Astrocyte (in vitro differentiated cells and primary cell): Measurements from ENCODE around the gene ADCY5. TPM values are rescaled to one million over a fixed set of nuclear protein-coding genes. Genes with fewer than 3 reads are reported as not detected.

Source experiments
- DNase-seq: peaks from one replicate; pipeline ENCODE4 v3.0.0-alpha.2; 2010; ENCODE audit warnings: low read depth
- FAIRE-seq: peaks from 2 replicates; lab custom pipeline; 2011; peaks lifted over from hg19 to GRCh38; lab: Jason Lieb, UNC
- H2AFZ ChIP-seq: 2 replicates; pipeline ENCODE4 v1.6.0; 2012; ENCODE audit warnings: low read depth, low read length, inconsistent platforms
- H3K27ac ChIP-seq: 2 replicates; pipeline ENCODE4 v1.5.1; 2011; ENCODE audit warnings: low read depth, low read length, inconsistent platforms
- H3K27me3 ChIP-seq: 2 replicates; pipeline ENCODE4 v1.6.0; 2011; ENCODE audit warnings: low read length, inconsistent platforms; ENCODE audit not compliant: insufficient read depth
- H3K36me3 ChIP-seq: 2 replicates; pipeline ENCODE4 v1.5.1; 2011; ENCODE audit warnings: low read length, inconsistent platforms; ENCODE audit not compliant: insufficient read depth
- H3K4me1 ChIP-seq: 2 replicates; pipeline ENCODE4 v1.5.1; 2011; ENCODE audit warnings: low read length, inconsistent platforms; ENCODE audit not compliant: insufficient read depth
- H3K4me2 ChIP-seq: 2 replicates; pipeline ENCODE4 v1.6.0; 2012; ENCODE audit warnings: low read length, inconsistent platforms
- H3K4me3 ChIP-seq: 2 replicates; pipeline ENCODE4 v1.5.1; 2011; ENCODE audit warnings: low read depth, mild to moderate bottlenecking, low read length, inconsistent platforms; ENCODE audit not compliant: insufficient read depth
- H3K79me2 ChIP-seq: 2 replicates; pipeline ENCODE4 v1.6.0; 2012; ENCODE audit warnings: mild to moderate bottlenecking, low read length, inconsistent platforms; ENCODE audit not compliant: insufficient read depth
- H3K9ac ChIP-seq: 2 replicates; pipeline ENCODE4 v1.6.0; 2012; ENCODE audit warnings: mild to moderate bottlenecking, low read length, inconsistent platforms
- H3K9me3 ChIP-seq: 2 replicates; pipeline ENCODE4 v1.5.1; 2012; ENCODE audit warnings: low read depth, mild to moderate bottlenecking, low read length, inconsistent platforms; ENCODE audit not compliant: insufficient read depth
- H4K20me1 ChIP-seq: 2 replicates; pipeline ENCODE4 v1.6.0; 2012; ENCODE audit warnings: low read length, inconsistent platforms; ENCODE audit not compliant: insufficient read depth
- H3K27ac Mint-ChIP-seq: one replicate; pipeline ENCODE4 v1.8.0; 2021; ENCODE audit warnings: mild to moderate bottlenecking, mixed read lengths; ENCODE audit not compliant: unreplicated experiment
- H3K27me3 Mint-ChIP-seq: one replicate; pipeline ENCODE4 v1.8.0; 2021; ENCODE audit warnings: low read depth, mixed read lengths; ENCODE audit not compliant: unreplicated experiment
- H3K36me3 Mint-ChIP-seq: one replicate; pipeline ENCODE4 v1.8.0; 2021; ENCODE audit warnings: low read depth, mixed read lengths; ENCODE audit not compliant: unreplicated experiment
- H3K4me1 Mint-ChIP-seq: one replicate; pipeline ENCODE4 v1.8.0; 2021; ENCODE audit warnings: low read depth, mixed read lengths; ENCODE audit not compliant: unreplicated experiment
- H3K4me3 Mint-ChIP-seq: one replicate; pipeline ENCODE4 v1.8.0; 2021; ENCODE audit warnings: mild to moderate bottlenecking, moderate library complexity, mixed read lengths; ENCODE audit not compliant: unreplicated experiment
- H3K9me3 Mint-ChIP-seq: one replicate; pipeline ENCODE4 v1.8.0; 2021; ENCODE audit warnings: mild to moderate bottlenecking, mixed read lengths; ENCODE audit not compliant: unreplicated experiment
- EZH2 ChIP-seq: IDR thresholded peaks from 2 replicates; pipeline ENCODE4 v1.6.1; 2012; ENCODE audit warnings: mild to moderate bottlenecking, low read length, inconsistent platforms; ENCODE audit not compliant: insufficient read depth
- total RNA-seq: library from RNA; stranded (reverse); gene quantifications from 2 replicates; pipeline ENCODE4 v1.2.1, GENCODE V29; 2021
- TF ChIP-seq, protein P1 (sequence below): IDR thresholded peaks from 2 replicates; pipeline ENCODE4 v1.5.1; 2011; ENCODE audit warnings: low read depth, mild to moderate bottlenecking, inconsistent platforms, low read length, moderate library complexity; ENCODE audit not compliant: insufficient read depth

Gene ADCY5
- total RNA-seq, 1 donor from 2014 or later, result 1.2 TPM

DNA sequence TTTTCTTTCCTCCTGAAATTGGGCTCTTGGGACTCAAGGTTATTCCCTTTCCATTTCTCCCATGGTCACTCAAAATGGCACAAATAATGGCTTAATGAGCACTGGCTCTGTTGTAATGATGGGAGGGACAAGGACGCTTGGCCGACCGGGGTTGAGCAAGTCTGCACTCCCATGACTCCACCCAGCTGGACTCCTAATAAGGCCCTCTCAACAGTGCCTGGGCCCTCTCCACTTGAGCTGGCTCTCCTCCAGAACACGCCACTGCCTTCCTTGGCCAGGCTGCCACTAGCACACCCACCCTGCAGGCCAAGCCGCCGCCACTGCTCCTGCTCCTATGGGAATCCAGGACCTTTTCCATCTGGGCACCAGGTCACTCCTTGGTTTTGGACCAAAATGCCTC is 42.3 kb downstream of the ADCY5 start:
- TF ChIP-seq EZH2, result no peak
- TF ChIP-seq, protein P1, sequence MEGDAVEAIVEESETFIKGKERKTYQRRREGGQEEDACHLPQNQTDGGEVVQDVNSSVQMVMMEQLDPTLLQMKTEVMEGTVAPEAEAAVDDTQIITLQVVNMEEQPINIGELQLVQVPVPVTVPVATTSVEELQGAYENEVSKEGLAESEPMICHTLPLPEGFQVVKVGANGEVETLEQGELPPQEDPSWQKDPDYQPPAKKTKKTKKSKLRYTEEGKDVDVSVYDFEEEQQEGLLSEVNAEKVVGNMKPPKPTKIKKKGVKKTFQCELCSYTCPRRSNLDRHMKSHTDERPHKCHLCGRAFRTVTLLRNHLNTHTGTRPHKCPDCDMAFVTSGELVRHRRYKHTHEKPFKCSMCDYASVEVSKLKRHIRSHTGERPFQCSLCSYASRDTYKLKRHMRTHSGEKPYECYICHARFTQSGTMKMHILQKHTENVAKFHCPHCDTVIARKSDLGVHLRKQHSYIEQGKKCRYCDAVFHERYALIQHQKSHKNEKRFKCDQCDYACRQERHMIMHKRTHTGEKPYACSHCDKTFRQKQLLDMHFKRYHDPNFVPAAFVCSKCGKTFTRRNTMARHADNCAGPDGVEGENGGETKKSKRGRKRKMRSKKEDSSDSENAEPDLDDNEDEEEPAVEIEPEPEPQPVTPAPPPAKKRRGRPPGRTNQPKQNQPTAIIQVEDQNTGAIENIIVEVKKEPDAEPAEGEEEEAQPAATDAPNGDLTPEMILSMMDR, result no peak
- DNase-seq (no peak), FAIRE-seq (no peak)
- Histone ChIP-seq H3K36me3 (no peaks in the 10 kb centered on the region), H3K27me3 (peaks cover 19% of the 10 kb centered on the region), H3K9me3 (no peaks in the 10 kb centered on the region), H3K4me1 (no peaks in the 10 kb centered on the region), H2AFZ (no peak overlapping the region), H3K4me2 (no peak overlapping the region), H3K79me2 (no peaks in the 10 kb centered on the region), H3K9ac (no peak overlapping the region), H3K27ac (no peak overlapping the region), H3K4me3 (no peak overlapping the region), H4K20me1 (no peaks in the 10 kb centered on the region)
- no peak overlapping the region for H3K4me3 Mint-ChIP-seq
- peaks cover 4% of the 10 kb centered on the region for H3K4me1 Mint-ChIP-seq
- H3K36me3 Mint-ChIP-seq, result peaks cover 4% of the 10 kb centered on the region
- peaks cover 37% of the 10 kb centered on the region for H3K27me3 Mint-ChIP-seq
- H3K27ac Mint-ChIP-seq, result no peak overlapping the region
- peaks cover 2% of the 10 kb centered on the region for H3K9me3 Mint-ChIP-seq

- H3K27me3 Mint-ChIP-seq, result peaks cover 42% of the 10 kb centered on the region
- DNase-seq, result no peak
- Histone ChIP-seq H3K9ac (no peak overlapping the region), H2AFZ (no peak overlapping the region), H3K4me3 (no peak overlapping the region), H3K27me3 (peaks cover 23% of the 10 kb centered on the region), H3K79me2 (no peaks in the 10 kb centered on the region), H3K4me1 (no peaks in the 10 kb centered on the region), H3K27ac (no peak overlapping the region), H4K20me1 (no peaks in the 10 kb centered on the region), H3K9me3 (no peaks in the 10 kb centered on the region), H3K36me3 (no peaks in the 10 kb centered on the region), H3K4me2 (no peak overlapping the region)
- no peak overlapping the region for H3K27ac Mint-ChIP-seq
- H3K4me1 Mint-ChIP-seq, result peaks cover 3% of the 10 kb centered on the region
- TF ChIP-seq, protein P1, result no peak
- no peak for TF ChIP-seq EZH2
- peaks cover 2% of the 10 kb centered on the region for H3K9me3 Mint-ChIP-seq
- no peak for FAIRE-seq
- H3K36me3 Mint-ChIP-seq, result peaks cover 3% of the 10 kb centered on the region
- no peak overlapping the region for H3K4me3 Mint-ChIP-seq
Measured at GRCh38 chr3:123405936-123406510, 42.9 kb downstream of the ADCY5 start.

GRCh38 chr3:123405021-123405420 is 43.9 kb downstream of the ADCY5 start:
- H3K4me2 ChIP-seq, result no peak overlapping the region
- FAIRE-seq (no peak), DNase-seq (no peak)
- H3K9me3 ChIP-seq, result no peaks in the 10 kb centered on the region
- H3K9ac ChIP-seq, result no peak overlapping the region
- Mint-ChIP-seq H3K36me3 (no peaks in the 10 kb centered on the region), H3K9me3 (peaks cover 2% of the 10 kb centered on the region), H3K27me3 (peaks cover 42% of the 10 kb centered on the region), H3K4me1 (no peaks in the 10 kb centered on the region), H3K4me3 (no peak overlapping the region), H3K27ac (no peak overlapping the region)
- H3K27me3 ChIP-seq, result peaks cover 26% of the 10 kb centered on the region
- TF ChIP-seq EZH2, result no peak
- TF ChIP-seq, protein P1, result no peak
- H3K79me2 ChIP-seq, result no peaks in the 10 kb centered on the region
- H4K20me1 ChIP-seq, result no peaks in the 10 kb centered on the region
- H2AFZ ChIP-seq, result no peak overlapping the region
- H3K4me3 ChIP-seq, result no peak overlapping the region
- H3K36me3 ChIP-seq, result no peaks in the 10 kb centered on the region
- H3K4me1 ChIP-seq, result no peaks in the 10 kb centered on the region
- H3K27ac ChIP-seq, result no peak overlapping the region
